WTC11 (cell line): ENCODE results near the gene SMPDL3A. TPM values are rescaled to one million over a fixed set of nuclear protein-coding genes. Genes with fewer than 3 reads are reported as not detected.
"Not testable (repeated sequence)": the region's sequence is repeated elsewhere in the genome, so short reads cannot be mapped to it uniquely, and the experiment has no call there.

Experiments
- ATAC-seq: fragments of 200-7000 bp; cut with Tn5 transposase; 2 replicates; pipeline ENCODE4 v1.10.0; 2021; ENCODE audit warnings: mild to moderate bottlenecking, moderate library complexity
- CTCF ChIA-PET: fragments of 300-600 bp; sonication (Branson Sonifier 250); formaldehyde crosslinking; loops from one replicate; lab custom pipeline; 2021; ENCODE audit warnings: antibody characterized with exemption; lab: Charles Lee
- POLR2A ChIA-PET: fragments of 350-600 bp; sonication (Branson Sonifier 250); formaldehyde crosslinking; loops from one replicate; lab custom pipeline; 2021; ENCODE audit warnings: antibody characterized with exemption; lab: Charles Lee
- DNase-seq: peaks from one replicate; pipeline ENCODE4 v3.0.0; 2021; ENCODE audit warnings: low spot score
- H3K27ac Mint-ChIP-seq: 2 replicates; pipeline ENCODE4 v1.8.0; 2021; ENCODE audit warnings: mixed read lengths
- H3K27me3 Mint-ChIP-seq: 2 replicates; pipeline ENCODE4 v1.8.0; 2021; ENCODE audit warnings: low read depth, mild to moderate bottlenecking, moderate library complexity, mixed read lengths
- H3K36me3 Mint-ChIP-seq: 2 replicates; pipeline ENCODE4 v1.8.0; 2021; ENCODE audit warnings: mixed read lengths
- H3K4me1 Mint-ChIP-seq: 2 replicates; pipeline ENCODE4 v1.8.0; 2022; ENCODE audit warnings: mixed read lengths
- H3K4me3 Mint-ChIP-seq: 2 replicates; pipeline ENCODE4 v1.8.0; 2021; ENCODE audit warnings: mild to moderate bottlenecking, moderate library complexity, mixed read lengths
- H3K9me3 Mint-ChIP-seq: 2 replicates; pipeline ENCODE4 v1.8.0; 2021; ENCODE audit warnings: mixed read lengths
- AFF4 ChIP-seq: sonication (generic); formaldehyde crosslinking; IDR thresholded peaks from 2 replicates; pipeline ENCODE4 v1.8.1; 2023; ENCODE audit warnings: mild to moderate bottlenecking, missing genetic modification reagents, borderline replicate concordance
- AR ChIP-seq: fragments of 250-450 bp; sonication (Bioruptor Pico); IDR thresholded peaks from 2 replicates; pipeline ENCODE4 v1.9.0; 2021; ENCODE audit warnings: mild to moderate bottlenecking
- CBFB ChIP-seq: sonication (generic); formaldehyde crosslinking; IDR thresholded peaks from 2 replicates; pipeline ENCODE4 v1.8.1; 2022; ENCODE audit warnings: mild to moderate bottlenecking, low read depth, missing genetic modification reagents
- CREM ChIP-seq: sonication (generic); formaldehyde crosslinking; IDR thresholded peaks from 2 replicates; pipeline ENCODE4 v1.8.1; 2022; ENCODE audit warnings: mild to moderate bottlenecking, missing genetic modification reagents, moderate library complexity
- ELF4 ChIP-seq: sonication (generic); formaldehyde crosslinking; IDR thresholded peaks from 2 replicates; pipeline ENCODE4 v1.8.1; 2022; ENCODE audit warnings: low read depth, mild to moderate bottlenecking, moderate library complexity, missing genetic modification reagents
- EMX1 ChIP-seq: fragments of 250-450 bp; sonication (Bioruptor Pico); IDR thresholded peaks from 2 replicates; pipeline ENCODE4 v1.8.0; 2021; ENCODE audit warnings: mild to moderate bottlenecking
- FOXJ3 ChIP-seq: sonication (generic); formaldehyde crosslinking; IDR thresholded peaks from 2 replicates; pipeline ENCODE4 v1.9.0; 2021; ENCODE audit warnings: missing genetic modification reagents, mild to moderate bottlenecking, borderline replicate concordance
- FOXK1 ChIP-seq: sonication (generic); formaldehyde crosslinking; IDR thresholded peaks from 2 replicates; pipeline ENCODE4 v1.8.0; 2022; ENCODE audit warnings: mild to moderate bottlenecking, moderate library complexity, missing genetic modification reagents
- GABPB1 ChIP-seq: sonication (generic); formaldehyde crosslinking; IDR thresholded peaks from 2 replicates; pipeline ENCODE4 v1.8.1; 2023; ENCODE audit warnings: mild to moderate bottlenecking, missing genetic modification reagents
- IRF2 ChIP-seq: sonication (generic); formaldehyde crosslinking; IDR thresholded peaks from 2 replicates; pipeline ENCODE4 v1.8.0; 2022; ENCODE audit warnings: low read depth, missing genetic modification reagents, borderline replicate concordance
- MLX ChIP-seq: sonication (generic); formaldehyde crosslinking; IDR thresholded peaks from 2 replicates; pipeline ENCODE4 v1.8.1; 2023; ENCODE audit warnings: mild to moderate bottlenecking, missing genetic modification reagents, moderate library complexity
- PRRX2 ChIP-seq: fragments of 250-450 bp; sonication (Bioruptor Pico); IDR thresholded peaks from 2 replicates; pipeline ENCODE4 v1.8.0; 2021; ENCODE audit warnings: mild to moderate bottlenecking
- SP1 ChIP-seq: sonication (generic); formaldehyde crosslinking; conservative IDR thresholded peaks from 2 replicates; pipeline ENCODE4 v1.8.1; 2022; ENCODE audit warnings: missing genetic modification reagents
- TCF7 ChIP-seq: sonication (generic); formaldehyde crosslinking; IDR thresholded peaks from 2 replicates; pipeline ENCODE4 v1.8.0; 2022; ENCODE audit warnings: mild to moderate bottlenecking, low read depth, missing genetic modification reagents, moderate library complexity
- TEAD4 ChIP-seq: sonication (generic); formaldehyde crosslinking; IDR thresholded peaks from 2 replicates; pipeline ENCODE4 v1.8.0; 2022; ENCODE audit warnings: mild to moderate bottlenecking, missing genetic modification reagents
- USF1 ChIP-seq: sonication (generic); formaldehyde crosslinking; IDR thresholded peaks from 2 replicates; pipeline ENCODE4 v1.8.0; 2022; ENCODE audit warnings: mild to moderate bottlenecking, missing genetic modification reagents
- USF2 ChIP-seq: sonication (generic); formaldehyde crosslinking; IDR thresholded peaks from 2 replicates; pipeline ENCODE4 v1.8.1; 2023; ENCODE audit warnings: mild to moderate bottlenecking, missing genetic modification reagents, moderate library complexity
- ZBTB21 ChIP-seq: sonication (generic); formaldehyde crosslinking; IDR thresholded peaks from 2 replicates; pipeline ENCODE4 v1.8.1; 2023; ENCODE audit warnings: mild to moderate bottlenecking, missing genetic modification reagents, borderline replicate concordance
- ZNF396 ChIP-seq: fragments of 250-450 bp; sonication (Bioruptor Pico); IDR thresholded peaks from 2 replicates; pipeline ENCODE4 v1.8.0; 2021; ENCODE audit warnings: mild to moderate bottlenecking, moderate library complexity, borderline replicate concordance
- total RNA-seq: library from RNA; stranded (reverse); gene quantifications from 3 replicates; pipeline ENCODE4 v1.2.3, GENCODE V29; 2021

SMPDL3A gene
- total RNA-seq, 1 experiment from 2014 or later: 2.1 TPM

- POLR2A ChIA-PET: no interaction called here
- DNase-seq (no peak), ATAC-seq (no peak)
- H3K27me3 Mint-ChIP-seq: peaks cover 66% of the 10 kb centered on the region
- TF ChIP-seq GABPB1 (CRISPR knock-in tag) (no peak), CREM (CRISPR knock-in tag) (no peak), IRF2 (CRISPR knock-in tag) (no peak), ZBTB21 (CRISPR knock-in tag) (no peak), MLX (CRISPR knock-in tag) (no peak), EMX1 (no peak), AFF4 (no peak), PRRX2 (CRISPR knock-in tag) (no peak), FOXJ3 (CRISPR knock-in tag) (no peak), ELF4 (CRISPR knock-in tag) (no peak), TEAD4 (no peak), AR (CRISPR knock-in tag) (no peak)
- CTCF ChIA-PET: no interaction called here
- no peak overlapping the region for H3K4me3 Mint-ChIP-seq
- H3K4me1 Mint-ChIP-seq: peaks cover 13% of the 10 kb centered on the region
- H3K27ac Mint-ChIP-seq: no peak overlapping the region
- H3K9me3 Mint-ChIP-seq: peaks cover 24% of the 10 kb centered on the region
- H3K36me3 Mint-ChIP-seq: peaks cover 16% of the 10 kb centered on the region
These were observed 41.5 kb upstream of the SMPDL3A start for GRCh38 chr6:122747573-122747972.

- DNase-seq, POLR2A ChIA-PET, H3K27ac Mint-ChIP-seq, H3K4me3 Mint-ChIP-seq, ATAC-seq: not testable (repeated sequence)
- Mint-ChIP-seq H3K9me3 (peaks cover 24% of the 10 kb centered on the region), H3K36me3 (peaks cover 16% of the 10 kb centered on the region), H3K4me1 (peaks cover 23% of the 10 kb centered on the region), H3K27me3 (peaks cover 79% of the 10 kb centered on the region)
- CTCF ChIA-PET: interaction anchor here (1.1 kb wide), 1 partner anchor 91 kb away, joined by 4 read pairs; no protein-coding TSS in a partner anchor
These were observed 40.1 kb upstream of the SMPDL3A start for GRCh38 chr6:122748945-122749344.

GRCh38 chr6:122749451-122750050 lies 39.5 kb upstream of the SMPDL3A start:
- Mint-ChIP-seq H3K36me3 (peaks cover 16% of the 10 kb centered on the region), H3K9me3 (peaks cover 28% of the 10 kb centered on the region), H3K4me1 (peaks cover 27% of the 10 kb centered on the region), H3K4me3 (no peak overlapping the region), H3K27me3 (peaks cover 84% of the 10 kb centered on the region), H3K27ac (no peak overlapping the region)
- ChIA-PET CTCF (interaction anchor here (1.1 kb wide), 1 partner anchor 90 kb away, joined by 4 read pairs; no protein-coding TSS in a partner anchor), POLR2A (no interaction called here)
- no peak for TF ChIP-seq USF1 (CRISPR knock-in tag)
- no peak for TF ChIP-seq ZNF396 (CRISPR knock-in tag)
- TF ChIP-seq USF2 (CRISPR knock-in tag): no peak
- no peak for TF ChIP-seq SP1 (CRISPR knock-in tag)
- no peak for TF ChIP-seq CBFB (CRISPR knock-in tag)
- no peak for TF ChIP-seq FOXK1
- no peak for TF ChIP-seq TCF7
- no peak for DNase-seq
- no peak for ATAC-seq
